Measurements from ENCODE around the gene SINHCAF. TPM values are rescaled to one million over a fixed set of nuclear protein-coding genes. Genes with fewer than 3 reads are reported as not detected.

SINHCAF gene
- total and polyA plus RNA-seq, 2 experiments from 2014 or later: 66.2 to 122 TPM

- Histone ChIP-seq H3K36me3 (replicated peaks; ENCODE audit: insufficient read depth, low read depth) (no peaks in the 10 kb centered on the region), H3K27ac (no peak overlapping the region), H3K4me1 (ENCODE audit: insufficient read depth) (no peaks in the 10 kb centered on the region), H3K9me3 (ENCODE audit: low read depth) (no peaks in the 10 kb centered on the region), H3K9me2 (replicated peaks; ENCODE audit: insufficient read depth) (no peaks in the 10 kb centered on the region), H3K27me3 (no peaks in the 10 kb centered on the region), H3K4me2 (no peak overlapping the region), H4K20me1 (ENCODE audit: insufficient read depth, poor library complexity, severe bottlenecking) (no peaks in the 10 kb centered on the region), H3K79me2 (no peaks in the 10 kb centered on the region), H2AFZ (no peak overlapping the region), H3K4me3 (no peak overlapping the region)
- 68% methylated on average over 4 of the region's 4 CpGs for WGBS (ENCODE audit: low lambda C conversion rate, missing lambda C conversion rate)
- TF ChIP-seq EZH2phosphoT487 (IDR thresholded peaks at IDR 0.05; ENCODE audit: low read depth, severe bottlenecking, unreplicated experiment): no peak
- no peak for TF ChIP-seq EZH2 (IDR thresholded peaks at IDR 0.05; ENCODE audit: borderline replicate concordance)
- no peak for TF ChIP-seq CTCF (IDR thresholded peaks at IDR 0.05; ENCODE audit: poor library complexity)
- no peak for DNase-seq (ENCODE audit: low spot score)
Observed at GRCh38 chr12:31331242-31331641, 5.3 kb upstream of the SINHCAF start.

- no peaks in the 10 kb centered on the region for H3K36me3 ChIP-seq (replicated peaks; ENCODE audit: insufficient read depth, low read depth)
- H3K9me2 ChIP-seq (replicated peaks; ENCODE audit: insufficient read depth): no peaks in the 10 kb centered on the region
- peaks cover 8% of the 10 kb centered on the region for H4K20me1 ChIP-seq (ENCODE audit: insufficient read depth, poor library complexity, severe bottlenecking)
- TF ChIP-seq CTCF (IDR thresholded peaks at IDR 0.05; ENCODE audit: poor library complexity) (no peak), EZH2phosphoT487 (IDR thresholded peaks at IDR 0.05; ENCODE audit: low read depth, severe bottlenecking, unreplicated experiment) (no peak), EZH2 (IDR thresholded peaks at IDR 0.05; ENCODE audit: borderline replicate concordance) (no peak)
- WGBS (ENCODE audit: low lambda C conversion rate, missing lambda C conversion rate): 53% methylated on average over 20 of the region's 20 CpGs
- peaks cover 34% of the 10 kb centered on the region for H3K79me2 ChIP-seq
- H3K27ac ChIP-seq: peak overlapping the region; percentile 79
- peak overlapping the region; percentile 77 for H3K4me2 ChIP-seq
- H2AFZ ChIP-seq: peak overlapping the region; percentile 42
- no peaks in the 10 kb centered on the region for H3K27me3 ChIP-seq
- peak overlapping the region; percentile 5 for H3K4me3 ChIP-seq
- DNase-seq (ENCODE audit: low spot score): no peak
- no peaks in the 10 kb centered on the region for H3K9me3 ChIP-seq (ENCODE audit: low read depth)
- peaks cover 11% of the 10 kb centered on the region for H3K4me1 ChIP-seq (ENCODE audit: insufficient read depth)
Observed at GRCh38 chr12:31326736-31327659, 1.0 kb upstream of the SINHCAF start.

GRCh38 chr12:31325524-31325875 lies 450 bp downstream of the SINHCAF start:
- TF ChIP-seq CTCF (IDR thresholded peaks at IDR 0.05; ENCODE audit: poor library complexity) (no peak), EZH2phosphoT487 (IDR thresholded peaks at IDR 0.05; ENCODE audit: low read depth, severe bottlenecking, unreplicated experiment) (no peak), EZH2 (IDR thresholded peaks at IDR 0.05; ENCODE audit: borderline replicate concordance) (no peak)
- Histone ChIP-seq H4K20me1 (ENCODE audit: insufficient read depth, poor library complexity, severe bottlenecking) (peaks cover 22% of the 10 kb centered on the region), H3K4me3 (peak overlapping the region; percentile 67), H3K36me3 (replicated peaks; ENCODE audit: insufficient read depth, low read depth) (no peaks in the 10 kb centered on the region), H2AFZ (peak overlapping the region; percentile 28), H3K9me2 (replicated peaks; ENCODE audit: insufficient read depth) (no peaks in the 10 kb centered on the region), H3K27ac (peak overlapping the region; percentile 99), H3K9me3 (ENCODE audit: low read depth) (no peaks in the 10 kb centered on the region), H3K79me2 (peaks cover 49% of the 10 kb centered on the region), H3K4me1 (ENCODE audit: insufficient read depth) (peaks cover 26% of the 10 kb centered on the region), H3K4me2 (peak overlapping the region; percentile 79), H3K27me3 (no peaks in the 10 kb centered on the region)
- DNase-seq (ENCODE audit: low spot score): no peak
- under 1% methylated on average over 36 of the region's 36 CpGs for WGBS (ENCODE audit: low lambda C conversion rate, missing lambda C conversion rate)
